GM18502 (cell line): ENCODE results near the gene VSIG2.
A peak's percentile ranks its signal among the peaks of the same experiment; 100 is the strongest.

Source experiments
- ATAC-seq: cut with Tn5 transposase; IDR thresholded peaks from one replicate; pipeline ENCODE4 v1.9.1; 2021; ENCODE audit warnings: mild to moderate bottlenecking; ENCODE audit not compliant: unreplicated experiment, poor library complexity

The VSIG2 gene

GRCh38 chr11:124749912-124750311 lies 2.1 kb downstream of the VSIG2 start:
- ATAC-seq, result no peak

DNA sequence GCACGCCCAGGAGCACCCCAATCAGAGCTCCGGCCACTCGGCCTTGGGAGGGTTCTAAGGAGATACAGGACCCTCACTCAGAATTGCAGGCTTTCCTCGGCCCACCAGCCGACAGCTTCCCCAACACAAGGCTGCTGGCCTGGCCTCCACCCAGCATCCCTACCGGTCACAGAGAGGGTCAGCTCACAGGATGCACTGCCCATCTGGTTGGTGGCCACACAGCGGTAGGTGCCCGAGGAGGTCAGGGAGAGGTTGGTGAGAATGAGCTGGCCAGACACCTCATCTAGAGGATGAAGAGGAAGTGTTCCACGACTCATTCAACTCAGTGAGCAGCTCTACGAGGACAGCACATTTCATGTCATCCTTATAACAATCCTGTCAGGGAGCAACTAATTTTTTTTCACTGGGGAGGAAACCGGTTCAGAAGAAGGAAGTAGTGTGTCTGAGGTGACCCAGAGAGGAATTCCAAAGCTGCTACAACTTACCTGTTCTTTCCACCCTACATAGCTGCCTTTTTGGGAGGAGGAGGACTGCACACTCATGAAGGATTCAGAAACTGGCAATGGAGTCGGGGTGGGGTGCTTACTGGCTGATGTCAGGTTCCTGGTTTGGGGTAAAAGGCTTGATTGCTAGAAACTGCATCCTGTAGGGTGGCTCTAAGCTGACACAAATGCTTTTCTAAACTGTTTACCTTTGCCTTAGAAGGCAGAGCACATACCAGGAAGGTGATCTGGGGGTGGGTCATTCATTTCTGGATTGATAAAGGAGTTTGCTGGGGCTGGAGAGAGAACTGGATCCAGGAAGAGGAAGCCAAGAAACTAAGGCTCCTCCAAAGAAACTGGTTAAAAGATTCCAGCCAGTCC lies 3.3 kb downstream of the VSIG2 start:
- ATAC-seq, result no peak

GRCh38 chr11:124748100-124748418 lies 4.0 kb downstream of the VSIG2 start:
- no peak for ATAC-seq

DNA sequence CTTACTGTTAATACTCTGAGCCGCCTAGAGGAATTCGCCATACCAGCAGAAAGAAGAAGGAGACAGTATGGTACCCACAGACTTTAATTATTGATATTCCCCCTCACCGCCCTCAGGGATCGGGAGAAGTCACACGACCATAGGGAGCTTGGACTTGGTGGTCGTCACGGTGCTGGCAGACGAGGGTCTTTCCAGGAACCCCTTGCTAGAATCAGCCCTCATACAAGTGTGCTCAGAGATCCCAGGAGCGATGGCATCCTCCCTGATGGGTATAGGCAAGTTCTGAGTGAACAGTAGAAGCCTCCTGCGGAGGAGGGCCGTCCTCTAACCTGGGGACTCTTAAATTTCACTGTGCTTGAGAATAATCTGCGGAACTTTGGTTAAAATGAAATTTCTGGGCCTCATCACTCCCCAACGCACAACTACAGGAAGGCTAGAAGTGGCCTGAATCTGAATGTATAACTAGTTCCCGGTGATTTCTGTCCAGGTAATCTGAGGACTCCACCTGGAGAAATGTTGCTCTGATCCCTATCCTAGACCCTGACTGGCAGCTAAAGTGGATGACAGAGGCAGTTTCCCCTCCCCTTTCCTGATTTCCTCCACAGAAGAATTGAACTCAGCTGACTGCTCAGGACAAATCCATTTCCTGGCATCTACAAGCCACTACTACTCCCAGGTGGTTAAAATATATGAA lies 4.5 kb downstream of the VSIG2 start:
- ATAC-seq, result no peak

DNA sequence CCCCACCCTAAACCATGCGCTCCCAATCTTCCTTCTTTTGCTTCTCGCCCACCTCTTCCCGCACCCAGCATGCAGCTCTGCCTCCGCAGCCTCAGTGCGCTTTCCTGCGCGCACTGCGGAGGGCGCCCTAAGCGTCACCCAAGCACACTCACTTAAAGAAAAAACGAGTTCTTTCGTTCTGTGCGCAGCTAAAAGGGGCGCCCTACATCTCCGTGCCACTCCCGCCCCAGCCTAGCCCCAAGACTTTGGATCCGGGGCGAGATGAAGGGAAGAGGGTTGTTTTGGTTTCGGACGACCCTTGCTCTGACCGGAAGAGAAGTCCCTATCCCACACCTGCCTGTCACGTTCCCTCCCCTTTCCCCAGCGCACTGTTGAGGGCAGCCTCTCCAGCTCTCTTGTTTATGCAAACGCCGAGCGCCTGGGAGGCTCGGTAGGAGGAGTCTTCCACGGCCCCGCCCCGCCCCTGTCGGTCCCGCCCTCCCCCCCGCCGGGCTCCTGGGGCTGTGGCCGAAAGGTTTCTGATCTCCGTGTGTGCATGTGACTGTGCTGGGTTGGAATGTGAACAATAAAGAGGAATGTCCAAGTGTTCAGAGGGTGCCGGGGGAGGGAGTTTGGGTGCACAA lies 5.3 kb downstream of the VSIG2 start:
- peak; percentile 93 for ATAC-seq

- ATAC-seq, result peak; percentile 23
Observed at GRCh38 chr11:124745835-124746620, 6.0 kb downstream of the VSIG2 start.

DNA sequence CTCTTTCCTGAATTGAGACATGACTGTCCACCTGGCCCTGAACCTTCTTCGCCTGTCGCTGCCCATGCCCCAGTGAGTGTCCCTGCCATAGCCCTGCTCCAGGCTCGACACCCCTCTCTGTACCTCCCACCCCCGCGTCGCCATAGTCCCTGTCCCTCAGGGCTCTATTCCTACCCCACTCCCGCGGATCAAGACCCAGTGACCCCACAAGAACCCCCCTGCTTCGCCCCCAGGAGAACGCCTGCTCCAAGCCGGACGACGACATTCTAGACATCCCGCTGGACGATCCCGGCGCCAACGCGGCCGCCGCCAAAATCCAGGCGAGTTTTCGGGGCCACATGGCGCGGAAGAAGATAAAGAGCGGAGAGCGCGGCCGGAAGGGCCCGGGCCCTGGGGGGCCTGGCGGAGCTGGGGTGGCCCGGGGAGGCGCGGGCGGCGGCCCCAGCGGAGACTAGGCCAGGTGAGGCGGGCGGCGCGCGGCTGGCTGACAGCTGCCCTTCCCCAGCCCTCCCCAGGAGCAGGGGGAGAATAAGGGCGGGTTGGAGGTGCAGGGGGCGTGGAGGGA lies 6.7 kb downstream of the VSIG2 start:
- ATAC-seq, result no peak

DNA sequence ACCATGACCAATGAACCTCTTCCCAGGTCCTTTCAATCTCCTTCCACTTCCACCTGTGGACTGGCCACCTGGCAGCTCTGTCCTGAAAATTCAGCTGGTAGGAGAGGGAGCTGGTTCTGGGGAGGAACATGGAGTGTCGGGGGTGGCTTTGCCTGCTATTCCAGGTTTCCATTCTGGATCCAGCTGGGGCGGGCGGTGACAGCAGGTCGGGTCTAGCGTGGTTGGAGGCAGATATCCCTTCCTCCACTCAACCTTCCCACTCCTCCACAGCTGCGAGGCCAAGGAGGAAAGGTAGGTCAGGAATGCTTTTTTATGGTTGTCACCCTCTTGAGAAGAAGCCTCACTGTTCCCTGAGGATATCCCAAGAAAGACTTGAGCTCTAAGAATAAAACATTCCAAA lies 9.0 kb downstream of the VSIG2 start:
- no peak for ATAC-seq

DNA sequence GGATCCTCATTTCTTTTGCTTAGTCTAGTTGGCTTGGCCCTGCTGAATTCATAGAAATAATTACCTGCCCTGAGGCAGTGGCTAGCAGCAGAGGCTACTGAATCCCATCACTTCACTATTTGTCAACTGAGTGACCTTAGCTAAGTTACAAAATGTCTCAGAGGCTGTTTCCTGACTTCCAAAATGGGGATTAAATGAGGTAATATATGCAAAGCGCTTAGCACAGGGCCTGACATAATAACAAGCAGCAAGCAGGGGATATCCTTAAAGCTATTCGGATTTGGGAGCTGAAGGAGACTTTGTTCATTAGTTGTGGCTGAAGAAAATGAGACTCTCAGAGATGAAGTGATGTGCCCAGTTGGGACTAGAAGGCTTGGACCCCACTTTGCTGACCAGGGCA lies 9.5 kb downstream of the VSIG2 start:
- ATAC-seq, result no peak

- peak; percentile 37 for ATAC-seq
Observed at GRCh38 chr11:124740277-124740882, 11.7 kb downstream of the VSIG2 start.

DNA sequence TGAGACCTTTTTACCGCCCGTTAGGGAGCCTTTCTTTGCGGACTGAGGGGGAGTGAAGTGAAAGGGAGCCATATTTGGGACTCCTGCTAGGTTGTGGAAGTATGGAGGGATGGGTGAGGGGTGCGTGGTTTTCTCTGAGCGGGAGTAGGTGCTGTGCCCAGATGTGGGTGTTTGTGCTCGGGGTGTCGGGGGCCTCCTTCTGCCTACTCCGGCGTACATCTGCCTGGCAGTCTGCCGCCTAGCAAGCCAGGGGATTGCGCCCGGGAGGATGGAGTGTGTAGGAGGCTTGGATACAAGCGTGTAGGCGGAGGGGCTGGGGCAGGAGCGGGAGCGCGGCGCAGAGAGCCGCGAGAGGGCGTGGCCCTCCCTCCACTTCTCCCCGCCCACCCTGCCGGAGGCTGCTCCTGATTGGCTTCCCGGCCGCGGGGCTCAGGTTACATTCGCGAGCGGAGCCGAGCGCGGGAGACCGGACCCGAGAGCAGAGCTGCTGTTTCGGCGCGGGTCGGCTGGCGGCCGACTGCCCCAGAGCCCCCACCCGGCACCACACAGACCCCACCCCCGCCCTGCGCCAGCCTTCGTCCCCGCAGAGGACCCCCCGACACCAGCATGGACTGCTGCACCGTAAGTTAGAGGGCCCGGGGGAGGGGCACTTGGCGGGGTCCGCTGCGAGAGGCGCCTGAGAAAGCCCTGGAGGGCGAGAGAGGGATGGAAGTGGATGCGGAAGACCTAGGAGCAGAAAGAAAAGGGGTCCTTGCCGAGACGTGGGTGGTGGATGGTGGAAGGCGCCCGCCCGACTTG lies 12.4 kb downstream of the VSIG2 start, which contains the start of gene NRGN:
NRGN (plus strand) TSS at position 464 of the 798 bp plus-strand sequence; CDS start at position 607, 143 bp downstream.
- ATAC-seq, result peak; percentile 99

- ATAC-seq, result no peak
Observed at GRCh38 chr11:124738713-124739478, 13.2 kb downstream of the VSIG2 start.

DNA sequence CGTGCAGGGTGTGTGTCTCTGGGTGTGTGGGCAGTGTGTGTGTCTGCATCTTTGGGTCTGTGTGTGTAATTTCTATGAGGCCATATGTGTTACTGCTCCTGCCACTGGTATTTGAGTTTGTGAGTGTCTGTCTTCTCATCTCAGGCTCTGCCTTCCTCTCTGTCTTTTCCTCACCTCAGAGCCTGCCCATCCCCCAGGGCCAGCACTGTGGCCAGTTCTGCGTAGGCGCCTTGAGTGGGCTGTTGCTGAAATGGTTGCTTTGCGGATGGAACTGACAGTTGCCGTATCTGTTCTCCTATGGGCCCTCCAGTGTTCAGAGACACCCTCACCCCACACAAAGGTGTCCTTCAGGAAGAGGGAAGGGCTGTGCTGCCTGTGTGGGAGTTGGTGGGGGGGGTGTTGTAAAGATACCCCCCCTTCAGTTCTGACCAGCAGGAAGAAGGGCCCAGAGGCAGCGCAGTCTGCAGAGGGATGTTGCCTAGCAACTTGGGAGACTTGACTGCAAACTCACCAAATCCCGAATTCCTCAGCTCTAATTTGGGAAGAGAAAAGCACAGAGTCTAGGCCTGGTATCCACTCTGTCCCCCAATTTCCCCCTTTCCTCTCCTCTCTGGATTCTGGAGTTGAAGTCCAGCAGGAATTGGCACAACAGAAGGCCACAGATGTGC lies 14.3 kb downstream of the VSIG2 start:
- ATAC-seq, result no peak

DNA sequence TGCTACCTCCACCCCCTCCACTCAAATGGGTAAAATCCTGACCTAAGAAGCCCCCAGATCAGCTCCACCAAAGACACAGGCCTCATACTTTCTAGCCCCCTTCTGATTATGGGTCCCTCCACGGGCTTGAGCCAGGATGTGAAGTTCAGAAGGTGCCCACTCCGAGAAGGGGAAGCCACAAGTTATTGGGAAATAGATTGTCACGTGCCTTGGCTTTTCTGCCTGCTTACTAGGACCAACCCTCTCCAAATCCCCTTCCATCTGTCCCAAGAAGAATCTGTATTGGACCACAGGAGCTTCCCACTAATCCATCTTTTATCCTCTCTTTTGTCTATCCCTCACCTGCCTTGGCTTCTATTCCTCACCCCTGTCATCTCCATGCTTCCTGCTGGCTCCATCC lies 15.3 kb downstream of the VSIG2 start:
- no peak for ATAC-seq

DNA sequence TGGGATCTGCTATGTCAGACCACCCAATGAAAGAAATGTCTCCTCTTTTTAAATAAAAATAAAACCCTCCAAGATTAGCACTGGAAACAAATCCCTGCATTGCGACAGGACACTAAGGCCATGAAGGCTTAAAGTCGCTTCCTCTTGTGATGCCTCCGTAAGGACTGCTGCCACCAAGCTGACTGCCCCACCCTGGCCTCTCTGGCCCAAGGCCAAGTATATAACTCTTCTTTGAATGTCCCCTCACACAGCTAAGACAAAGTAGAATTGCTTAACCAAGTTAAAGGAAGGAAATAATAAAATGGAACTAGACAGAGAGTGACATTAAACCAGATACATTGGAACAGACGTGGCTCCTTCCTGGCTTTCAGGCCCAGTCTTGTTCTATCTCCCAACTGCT lies 19.8 kb downstream of the VSIG2 start:
- ATAC-seq, result no peak

DNA sequence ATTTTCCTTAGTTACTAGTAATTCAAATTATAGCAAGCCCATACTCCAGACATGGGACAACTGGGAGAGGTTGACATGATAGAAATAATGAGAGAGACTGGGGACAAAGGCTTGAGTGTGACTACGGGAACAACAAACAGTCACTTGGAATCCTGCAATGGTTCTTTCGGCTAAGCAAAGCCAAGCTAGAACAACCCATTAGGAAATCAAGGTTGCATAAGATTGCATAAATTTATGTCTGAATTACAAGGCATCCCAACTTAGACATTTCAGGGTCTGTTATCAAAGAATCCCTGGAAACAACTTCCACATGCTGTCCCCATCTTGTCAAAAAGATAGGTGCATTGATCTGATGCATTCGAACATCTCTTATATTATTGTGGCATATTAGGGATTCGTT lies 22.5 kb downstream of the VSIG2 start:
- ATAC-seq, result no peak

DNA sequence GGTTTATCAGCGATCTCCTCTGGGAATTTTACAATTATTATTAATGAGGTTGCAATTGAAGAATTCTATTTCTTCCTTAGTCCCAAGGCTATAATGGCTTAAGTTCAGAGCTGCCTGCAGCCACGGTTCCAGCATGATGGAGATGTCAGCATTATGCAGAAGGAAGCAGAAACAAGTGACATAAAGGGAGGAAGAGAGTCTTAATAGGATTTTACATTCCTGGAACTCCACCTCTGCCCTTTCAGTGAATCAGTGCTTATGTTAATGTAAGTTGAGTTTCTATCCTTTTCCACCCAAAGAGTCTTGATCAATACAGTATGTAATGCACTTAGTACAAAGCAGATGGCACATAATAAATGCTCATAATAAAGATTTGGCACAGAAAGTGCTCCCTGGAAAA lies 23.9 kb downstream of the VSIG2 start:
- no peak for ATAC-seq

DNA sequence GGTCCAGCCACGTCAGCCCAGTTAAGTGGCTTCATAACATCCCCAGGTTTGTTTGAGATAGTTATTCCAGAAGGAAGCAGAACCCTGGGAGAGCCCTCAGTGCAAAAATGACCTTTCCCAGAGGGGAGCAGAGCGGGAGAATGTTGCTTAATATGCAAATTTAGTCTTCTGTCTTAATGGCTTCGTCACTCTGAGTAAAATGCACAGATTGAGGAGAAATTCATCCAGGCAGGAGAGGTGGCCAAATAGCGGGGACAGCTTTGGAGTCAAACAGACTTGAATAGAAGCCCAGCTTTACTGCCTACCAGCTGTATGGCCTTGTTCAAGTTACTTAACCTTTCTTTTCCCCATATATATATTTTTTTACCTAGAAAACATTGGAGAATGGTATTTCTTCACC lies 24.6 kb downstream of the VSIG2 start:
- ATAC-seq, result no peak
